ENCODE results near the gene TXNDC17.

Gene TXNDC17

GRCh38 chr17:6670999-6671398, 30.1 kb downstream of the TXNDC17 start:
- TF ChIP-seq FOXM1 (IDR thresholded peaks at IDR 0.05; ENCODE audit: borderline replicate concordance, low read depth): no peak
- no peak for TF ChIP-seq ZBTB7A (IDR thresholded peaks at IDR 0.05; ENCODE audit: low read depth)
- no peak for TF ChIP-seq YY1 (IDR thresholded peaks at IDR 0.05; ENCODE audit: low read depth)
- TF ChIP-seq EGR1 (IDR thresholded peaks at IDR 0.05): no peak
- TF ChIP-seq REST (IDR thresholded peaks at IDR 0.05; ENCODE audit: low read depth): no peak
- no peak for TF ChIP-seq CEBPB (IDR thresholded peaks at IDR 0.05)
- TF ChIP-seq NFIC (IDR thresholded peaks at IDR 0.05): no peak
- no peak for TF ChIP-seq RAD21 (IDR thresholded peaks at IDR 0.05; ENCODE audit: low read depth)
- TF ChIP-seq TAF1 (IDR thresholded peaks at IDR 0.05; ENCODE audit: low read depth): no peak
- no peak for TF ChIP-seq USF1 (IDR thresholded peaks at IDR 0.05)
- TF ChIP-seq TEAD4 (IDR thresholded peaks at IDR 0.05): no peak
- no peak for TF ChIP-seq TCF12 (IDR thresholded peaks at IDR 0.05; ENCODE audit: low read depth)

GRCh38 chr17:6671431-6671830, 30.6 kb downstream of the TXNDC17 start:
- TF ChIP-seq TAF1 (IDR thresholded peaks at IDR 0.05; ENCODE audit: low read depth) (no peak), YY1 (IDR thresholded peaks at IDR 0.05; ENCODE audit: low read depth) (no peak), ZBTB7A (IDR thresholded peaks at IDR 0.05; ENCODE audit: low read depth) (no peak), RAD21 (IDR thresholded peaks at IDR 0.05; ENCODE audit: low read depth) (no peak), CREB1 (IDR thresholded peaks at IDR 0.05; ENCODE audit: low read depth) (no peak), REST (IDR thresholded peaks at IDR 0.05; ENCODE audit: low read depth) (no peak), TEAD4 (IDR thresholded peaks at IDR 0.05) (no peak), FOXM1 (IDR thresholded peaks at IDR 0.05; ENCODE audit: borderline replicate concordance, low read depth) (no peak), NFIC (IDR thresholded peaks at IDR 0.05) (no peak), MAX (IDR thresholded peaks at IDR 0.05) (no peak), EP300 (IDR thresholded peaks at IDR 0.05; ENCODE audit: borderline replicate concordance) (no peak), EGR1 (IDR thresholded peaks at IDR 0.05) (no peak), TCF12 (IDR thresholded peaks at IDR 0.05; ENCODE audit: low read depth) (no peak), CEBPB (IDR thresholded peaks at IDR 0.05) (no peak), USF1 (IDR thresholded peaks at IDR 0.05) (no peak)

- no peak for TF ChIP-seq CEBPB (IDR thresholded peaks at IDR 0.05)
- TF ChIP-seq USF1 (IDR thresholded peaks at IDR 0.05): no peak
- TF ChIP-seq RAD21 (IDR thresholded peaks at IDR 0.05; ENCODE audit: low read depth): no peak
- no peak for TF ChIP-seq TCF12 (IDR thresholded peaks at IDR 0.05; ENCODE audit: low read depth)
- no peak for TF ChIP-seq CREB1 (IDR thresholded peaks at IDR 0.05; ENCODE audit: low read depth)
- TF ChIP-seq EP300 (IDR thresholded peaks at IDR 0.05; ENCODE audit: borderline replicate concordance): no peak
- no peak for TF ChIP-seq NFIC (IDR thresholded peaks at IDR 0.05)
- TF ChIP-seq YY1 (IDR thresholded peaks at IDR 0.05; ENCODE audit: low read depth): no peak
- no peak for TF ChIP-seq TEAD4 (IDR thresholded peaks at IDR 0.05)
Observed at GRCh38 chr17:6674586-6674985, 33.7 kb downstream of the TXNDC17 start.

GRCh38 chr17:6675201-6675825, 34.5 kb downstream of the TXNDC17 start:
- no peak for TF ChIP-seq YY1 (IDR thresholded peaks at IDR 0.05; ENCODE audit: low read depth)

- no peak for TF ChIP-seq REST (IDR thresholded peaks at IDR 0.05; ENCODE audit: low read depth)
- no peak for TF ChIP-seq CEBPB (IDR thresholded peaks at IDR 0.05)
- no peak for TF ChIP-seq MAX (IDR thresholded peaks at IDR 0.05)
Observed at GRCh38 chr17:6676802-6677157, 35.9 kb downstream of the TXNDC17 start.

All from Ishikawa (cell line).